ENCODE data around the gene MYH10. TPM values are rescaled to one million over a fixed set of nuclear protein-coding genes. Genes with fewer than 3 reads are reported as not detected.

MYH10 gene
- total RNA-seq, 1 experiment from 2014 or later, result 251 TPM

DNA sequence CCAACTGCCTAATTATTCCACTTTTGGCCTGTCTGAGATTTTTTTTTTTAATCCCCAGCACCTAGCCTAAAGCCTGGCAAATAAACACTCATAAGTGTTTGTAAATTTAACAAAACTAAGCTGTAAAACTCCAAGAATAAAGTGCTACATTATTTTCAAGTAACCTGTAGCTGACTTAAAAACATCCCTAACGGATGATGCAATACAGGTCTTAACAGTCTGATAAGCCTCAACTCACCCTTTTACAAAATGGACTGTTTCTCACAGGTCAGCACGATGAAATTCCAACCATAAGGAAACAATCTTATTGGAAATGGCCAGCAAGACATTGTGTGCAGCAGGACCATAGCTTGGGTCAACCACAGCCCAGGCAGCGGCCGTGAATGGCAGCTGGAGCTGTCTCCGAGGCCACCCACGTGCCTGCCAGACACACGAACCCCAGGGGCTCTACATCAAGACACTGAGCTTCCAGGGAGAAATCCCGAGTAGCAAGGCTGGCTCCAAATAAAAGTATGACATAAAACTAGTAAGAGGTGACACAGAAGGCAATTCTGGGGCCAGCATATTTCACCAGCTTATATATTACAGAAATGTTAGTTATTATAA, 135.9 kb downstream of the MYH10 start:
- no peak overlapping the region for H3K14ac ChIP-seq (ENCODE audit: insufficient read depth, low read length)

More for the DNA sequence above, 135.9 kb downstream of the MYH10 start:
- Histone ChIP-seq H3K4me2 (ENCODE audit: insufficient read depth, insufficient read length, low read length) (no peak overlapping the region), H2BK15ac (ENCODE audit: low read depth, low read length) (no peak overlapping the region), H3K27me3 (ENCODE audit: insufficient read depth, low read length) (no peaks in the 10 kb centered on the region), H2BK20ac (ENCODE audit: low read depth, low read length, poor library complexity, severe bottlenecking) (no peak overlapping the region), H3T11ph (ENCODE audit: low read length) (no peak overlapping the region), H3K79me1 (ENCODE audit: insufficient read depth, low read depth, low read length, poor library complexity, severe bottlenecking) (no peaks in the 10 kb centered on the region), H2AK5ac (ENCODE audit: insufficient read length, low read length) (no peak overlapping the region), H3K56ac (ENCODE audit: insufficient read length, low read depth, low read length) (no peak overlapping the region), H3K4ac (ENCODE audit: low read depth, low read length) (no peak overlapping the region), H4K91ac (ENCODE audit: insufficient read length, low read depth, low read length) (no peak overlapping the region), H3K4me1 (ENCODE audit: insufficient read depth, low read length) (no peaks in the 10 kb centered on the region), H3K9me3 (ENCODE audit: control insufficient read depth, low read depth, low read length) (no peaks in the 10 kb centered on the region), H4K20me1 (ENCODE audit: control insufficient read depth, insufficient read depth, insufficient read length) (no peaks in the 10 kb centered on the region), H4K8ac (replicated peaks; ENCODE audit: insufficient read length, low read depth, low read length) (no peak overlapping the region), H3K23me2 (ENCODE audit: insufficient read length, low read depth, low read length, poor library complexity, severe bottlenecking) (no peaks in the 10 kb centered on the region), H4K5ac (ENCODE audit: insufficient read length, low read depth, low read length) (no peak overlapping the region), H3K23ac (ENCODE audit: insufficient read length, low read depth, low read length) (no peak overlapping the region), H3K79me2 (ENCODE audit: insufficient read depth, low read length) (no peaks in the 10 kb centered on the region), H3K9ac (ENCODE audit: extremely low read depth, insufficient read length, low read length) (no peak overlapping the region), H3K27ac (ENCODE audit: insufficient read length, low read depth, low read length) (no peak overlapping the region), H2AFZ (ENCODE audit: low read length) (no peak overlapping the region), H2BK5ac (ENCODE audit: insufficient read length, low read length) (no peak overlapping the region), H2BK120ac (ENCODE audit: low read depth, low read length, poor library complexity, severe bottlenecking) (no peak overlapping the region), H2BK12ac (ENCODE audit: insufficient read length, low read depth, low read length) (no peak overlapping the region), H3K18ac (ENCODE audit: insufficient read length, low read depth, low read length) (no peak overlapping the region)
- no CpG with 5 or more reads among the region's 8 CpGs for WGBS (ENCODE audit: extremely low coverage, insufficient read length, low lambda C conversion rate)
- TF ChIP-seq, protein P1, sequence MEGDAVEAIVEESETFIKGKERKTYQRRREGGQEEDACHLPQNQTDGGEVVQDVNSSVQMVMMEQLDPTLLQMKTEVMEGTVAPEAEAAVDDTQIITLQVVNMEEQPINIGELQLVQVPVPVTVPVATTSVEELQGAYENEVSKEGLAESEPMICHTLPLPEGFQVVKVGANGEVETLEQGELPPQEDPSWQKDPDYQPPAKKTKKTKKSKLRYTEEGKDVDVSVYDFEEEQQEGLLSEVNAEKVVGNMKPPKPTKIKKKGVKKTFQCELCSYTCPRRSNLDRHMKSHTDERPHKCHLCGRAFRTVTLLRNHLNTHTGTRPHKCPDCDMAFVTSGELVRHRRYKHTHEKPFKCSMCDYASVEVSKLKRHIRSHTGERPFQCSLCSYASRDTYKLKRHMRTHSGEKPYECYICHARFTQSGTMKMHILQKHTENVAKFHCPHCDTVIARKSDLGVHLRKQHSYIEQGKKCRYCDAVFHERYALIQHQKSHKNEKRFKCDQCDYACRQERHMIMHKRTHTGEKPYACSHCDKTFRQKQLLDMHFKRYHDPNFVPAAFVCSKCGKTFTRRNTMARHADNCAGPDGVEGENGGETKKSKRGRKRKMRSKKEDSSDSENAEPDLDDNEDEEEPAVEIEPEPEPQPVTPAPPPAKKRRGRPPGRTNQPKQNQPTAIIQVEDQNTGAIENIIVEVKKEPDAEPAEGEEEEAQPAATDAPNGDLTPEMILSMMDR (conservative IDR thresholded peaks at IDR 0.05), result no peak
- Mint-ChIP-seq H3K4me3 (no peak overlapping the region), H3K27me3 (ENCODE audit: low read depth) (no peaks in the 10 kb centered on the region; the same call in 1 of the 2 replicates), H3K9me3 (no peaks in the 10 kb centered on the region), H3K27ac (peak overlapping the region in 2 of 3 experiments; percentile 27 to 87; a peak in 2 of 7 replicates), H3K4me1 (no peaks in the 10 kb centered on the region), H3K36me3 (ENCODE audit: insufficient read depth in 1 of 3, low read depth in 3 of 3) (peaks cover 53 to 96% (median 88%) of the 10 kb centered on the region in 3 experiments)
- DNase-seq, result no peak
